DND-41 (cell line): ENCODE measurements around the gene SLC24A3.

Experiments
- ATAC-seq: fragments of 200-7000 bp; cut with Tn5 transposase; 3 replicates; pipeline ENCODE4 v1.9.1; 2021; ENCODE audit warnings: low read depth; ENCODE audit not compliant: insufficient read depth
- DNase-seq: peaks from one replicate; pipeline ENCODE4 v3.0.0-alpha.2; 2020
- H2AFZ ChIP-seq: 2 replicates; pipeline ENCODE4 v1.6.0; 2012; ENCODE audit warnings: low read depth, low read length
- H3K27ac ChIP-seq: 2 replicates; pipeline ENCODE4 v1.5.1; 2012; ENCODE audit warnings: low read length, inconsistent platforms
- H3K27me3 ChIP-seq: fragments of 200-600 bp; sonication (generic); 2 replicates; pipeline ENCODE4 v1.6.0; 2012; ENCODE audit warnings: low read length, mild to moderate bottlenecking, inconsistent platforms; ENCODE audit not compliant: insufficient read depth, poor library complexity
- H3K36me3 ChIP-seq: 2 replicates; pipeline ENCODE4 v1.5.1; 2012; ENCODE audit warnings: low read length, inconsistent platforms; ENCODE audit not compliant: insufficient read depth
- H3K4me1 ChIP-seq: 2 replicates; pipeline ENCODE4 v1.5.1; 2012; ENCODE audit warnings: mild to moderate bottlenecking, low read length; ENCODE audit not compliant: insufficient read depth
- H3K4me2 ChIP-seq: 2 replicates; pipeline ENCODE4 v1.6.0; 2012; ENCODE audit warnings: mild to moderate bottlenecking, moderate library complexity, low read length, inconsistent platforms; ENCODE audit not compliant: insufficient read depth
- H3K4me3 ChIP-seq, 2 experiments: fragments of 200-600 bp in 1 of 2; shearing (Covaris generic) in 1 of 2; 2 replicates each; pipeline ENCODE4 v1.5.1; 2012 to 2016; ENCODE audit warnings: inconsistent platforms in 2 of 2, low read length in 2 of 2, mild to moderate bottlenecking in 2 of 2, low read depth in 1 of 2, moderate library complexity in 1 of 2
- H3K79me2 ChIP-seq: 2 replicates; pipeline ENCODE4 v1.6.0; 2012; ENCODE audit warnings: low read length, inconsistent platforms; ENCODE audit not compliant: insufficient read depth
- H3K9ac ChIP-seq: 2 replicates; pipeline ENCODE4 v1.6.0; 2012; ENCODE audit warnings: low read depth, mild to moderate bottlenecking, inconsistent platforms, low read length, moderate library complexity
- H3K9me3 ChIP-seq: 2 replicates; pipeline ENCODE4 v1.5.1; 2012; ENCODE audit warnings: low read length, moderate library complexity, mild to moderate bottlenecking, inconsistent platforms; ENCODE audit not compliant: insufficient read depth, severe bottlenecking
- H4K20me1 ChIP-seq: 2 replicates; pipeline ENCODE4 v1.6.0; 2012; ENCODE audit warnings: low read length; ENCODE audit not compliant: insufficient read depth
- EZH2 ChIP-seq: IDR thresholded peaks from 3 replicates; pipeline ENCODE4 v1.6.1; 2012; ENCODE audit warnings: borderline replicate concordance, low read depth, mild to moderate bottlenecking, moderate library complexity, low read length, inconsistent platforms; ENCODE audit not compliant: severe bottlenecking
- TF ChIP-seq, protein P1 (sequence below): IDR thresholded peaks from 2 replicates; pipeline ENCODE4 v1.5.1; 2012; ENCODE audit warnings: borderline replicate concordance, low read length, moderate library complexity, mild to moderate bottlenecking; ENCODE audit not compliant: poor library complexity, severe bottlenecking; ENCODE audit errors: extremely low read depth

The SLC24A3 gene

DNA sequence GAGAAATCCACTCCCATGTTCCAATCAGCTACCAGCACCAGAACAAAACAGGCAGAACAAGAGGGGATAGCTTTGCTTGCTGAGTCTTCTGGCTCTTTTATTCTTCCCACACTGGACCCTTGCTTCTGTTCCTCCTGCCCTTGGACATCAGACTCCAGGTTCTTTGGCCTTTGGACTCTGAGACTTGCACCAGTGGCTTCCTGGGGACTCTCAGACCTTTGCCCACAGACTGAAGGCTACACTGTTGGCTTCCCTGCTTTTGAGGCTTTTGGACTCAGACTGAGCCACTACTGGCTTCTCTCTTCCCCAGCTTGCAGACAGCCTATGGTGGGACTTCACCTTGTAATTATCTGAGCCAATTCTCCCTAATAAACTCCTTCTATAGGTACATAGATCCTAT, 403.2 kb downstream of the SLC24A3 start:
- Histone ChIP-seq H3K4me2 (no peak overlapping the region), H3K79me2 (no peaks in the 10 kb centered on the region), H3K4me1 (no peaks in the 10 kb centered on the region), H4K20me1 (no peaks in the 10 kb centered on the region), H3K27me3 (no peaks in the 10 kb centered on the region), H3K27ac (no peak overlapping the region), H3K9ac (no peak overlapping the region), H3K36me3 (no peaks in the 10 kb centered on the region), H3K4me3 (no peak overlapping the region), H2AFZ (no peak overlapping the region), H3K9me3 (no peaks in the 10 kb centered on the region)
- TF ChIP-seq, protein P1, sequence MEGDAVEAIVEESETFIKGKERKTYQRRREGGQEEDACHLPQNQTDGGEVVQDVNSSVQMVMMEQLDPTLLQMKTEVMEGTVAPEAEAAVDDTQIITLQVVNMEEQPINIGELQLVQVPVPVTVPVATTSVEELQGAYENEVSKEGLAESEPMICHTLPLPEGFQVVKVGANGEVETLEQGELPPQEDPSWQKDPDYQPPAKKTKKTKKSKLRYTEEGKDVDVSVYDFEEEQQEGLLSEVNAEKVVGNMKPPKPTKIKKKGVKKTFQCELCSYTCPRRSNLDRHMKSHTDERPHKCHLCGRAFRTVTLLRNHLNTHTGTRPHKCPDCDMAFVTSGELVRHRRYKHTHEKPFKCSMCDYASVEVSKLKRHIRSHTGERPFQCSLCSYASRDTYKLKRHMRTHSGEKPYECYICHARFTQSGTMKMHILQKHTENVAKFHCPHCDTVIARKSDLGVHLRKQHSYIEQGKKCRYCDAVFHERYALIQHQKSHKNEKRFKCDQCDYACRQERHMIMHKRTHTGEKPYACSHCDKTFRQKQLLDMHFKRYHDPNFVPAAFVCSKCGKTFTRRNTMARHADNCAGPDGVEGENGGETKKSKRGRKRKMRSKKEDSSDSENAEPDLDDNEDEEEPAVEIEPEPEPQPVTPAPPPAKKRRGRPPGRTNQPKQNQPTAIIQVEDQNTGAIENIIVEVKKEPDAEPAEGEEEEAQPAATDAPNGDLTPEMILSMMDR = no peak
- no peak for TF ChIP-seq EZH2
- no peak for DNase-seq
- no peak for ATAC-seq

DNA sequence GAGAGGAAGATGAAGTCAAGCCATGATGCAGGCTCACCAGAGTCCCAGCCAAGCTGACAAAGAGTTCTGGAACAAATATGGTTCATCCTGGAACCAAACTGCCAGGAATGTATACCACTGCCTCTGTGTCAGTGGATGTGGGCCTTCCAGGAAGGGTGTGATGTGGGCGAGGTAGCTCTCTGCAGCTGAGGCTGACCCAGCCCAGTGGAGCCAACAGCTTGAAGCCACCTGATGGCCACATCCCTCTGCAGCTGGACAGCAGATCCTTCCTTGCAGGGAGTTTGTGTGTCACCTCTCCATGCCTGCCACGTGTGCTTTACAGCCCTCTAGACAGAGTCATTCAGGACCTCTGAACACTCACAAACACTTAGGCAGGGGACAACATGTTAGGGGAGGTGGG, 403.6 kb downstream of the SLC24A3 start:
- no peak overlapping the region for H3K4me2 ChIP-seq
- H3K9me3 ChIP-seq = no peaks in the 10 kb centered on the region
- no peak overlapping the region for H2AFZ ChIP-seq
- no peaks in the 10 kb centered on the region for H3K79me2 ChIP-seq
- no peak overlapping the region for H3K4me3 ChIP-seq
- no peaks in the 10 kb centered on the region for H3K4me1 ChIP-seq
- DNase-seq = no peak
- ATAC-seq = no peak
- TF ChIP-seq, protein P1 = no peak
- no peak for TF ChIP-seq EZH2
- H3K36me3 ChIP-seq = no peaks in the 10 kb centered on the region
- no peak overlapping the region for H3K9ac ChIP-seq
- no peaks in the 10 kb centered on the region for H4K20me1 ChIP-seq
- H3K27ac ChIP-seq = no peak overlapping the region
- H3K27me3 ChIP-seq = no peaks in the 10 kb centered on the region

DNA sequence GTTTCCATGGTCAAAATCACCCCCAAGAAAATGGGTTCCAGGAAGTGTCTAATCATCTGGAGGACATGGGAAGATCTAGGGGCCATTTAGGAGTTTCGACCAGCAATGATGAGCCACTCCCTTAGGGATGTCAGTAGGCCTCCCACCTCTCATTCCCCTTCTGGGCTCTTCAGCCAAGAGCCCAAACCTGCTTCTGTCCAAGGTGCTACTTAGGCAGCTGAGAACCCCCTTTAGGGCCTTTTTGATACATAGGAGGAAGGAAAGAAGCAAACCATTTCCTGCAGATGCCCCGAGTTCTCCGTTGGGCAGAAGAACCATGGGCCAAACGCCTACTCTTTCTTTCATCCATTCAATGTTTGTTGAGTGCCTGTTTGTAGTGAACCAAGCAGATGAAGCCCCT, 404.2 kb downstream of the SLC24A3 start:
- no peaks in the 10 kb centered on the region for H3K4me1 ChIP-seq
- TF ChIP-seq, protein P1 = no peak
- no peak for TF ChIP-seq EZH2
- ATAC-seq = no peak
- no peak for DNase-seq
- H3K4me3 ChIP-seq = no peak overlapping the region
- no peaks in the 10 kb centered on the region for H3K79me2 ChIP-seq
- H3K27me3 ChIP-seq = no peaks in the 10 kb centered on the region
- no peak overlapping the region for H3K9ac ChIP-seq
- no peak overlapping the region for H3K27ac ChIP-seq
- no peaks in the 10 kb centered on the region for H3K9me3 ChIP-seq
- no peaks in the 10 kb centered on the region for H4K20me1 ChIP-seq
- no peaks in the 10 kb centered on the region for H3K36me3 ChIP-seq
- no peak overlapping the region for H3K4me2 ChIP-seq
- H2AFZ ChIP-seq = no peak overlapping the region

DNA sequence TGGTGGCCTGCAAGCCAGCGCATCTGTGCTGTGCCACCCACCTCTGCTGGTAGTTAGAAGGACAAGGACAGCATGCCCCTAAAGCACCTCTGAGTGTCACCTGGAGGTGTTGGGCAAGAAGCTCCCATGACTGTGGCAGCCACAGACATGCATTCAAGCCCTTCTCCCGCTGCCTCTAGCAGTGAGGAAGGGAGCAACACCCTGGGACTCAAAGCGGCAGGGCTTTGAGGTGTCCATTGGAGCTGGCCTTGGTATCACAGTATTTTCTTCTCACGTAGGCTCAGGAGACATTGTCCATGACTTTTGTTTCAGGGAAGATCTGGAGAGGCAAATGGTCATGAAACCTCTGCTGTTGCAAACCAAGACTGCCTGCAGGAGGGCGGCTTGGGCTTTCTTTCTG, 404.8 kb downstream of the SLC24A3 start:
- Histone ChIP-seq H3K27ac (no peak overlapping the region), H3K9ac (no peak overlapping the region), H3K4me2 (no peak overlapping the region), H2AFZ (no peak overlapping the region), H3K4me1 (no peaks in the 10 kb centered on the region), H3K36me3 (no peaks in the 10 kb centered on the region), H3K79me2 (no peaks in the 10 kb centered on the region), H3K4me3 (no peak overlapping the region), H3K27me3 (no peaks in the 10 kb centered on the region), H3K9me3 (no peaks in the 10 kb centered on the region), H4K20me1 (no peaks in the 10 kb centered on the region)
- DNase-seq (no peak), ATAC-seq (no peak)
- TF ChIP-seq, protein P1 = no peak
- TF ChIP-seq EZH2 = no peak
